COLO829 (cell line): Measurements from ENCODE around the gene IFI30.
A peak's percentile ranks its signal among the peaks of the same experiment; 100 is the strongest.
"Not testable (repeated sequence)": the region's sequence is repeated elsewhere in the genome, so short reads cannot be mapped to it uniquely, and the experiment has no call there.

ENCODE experiments used
- DNase-seq: peaks from one replicate; pipeline ENCODE4 v3.0.0; 2012; ENCODE audit warnings: low spot score

IFI30 gene

GRCh38 chr19:18203408-18203862, 29.8 kb downstream of the IFI30 start:
- DNase-seq: no peak

DNA sequence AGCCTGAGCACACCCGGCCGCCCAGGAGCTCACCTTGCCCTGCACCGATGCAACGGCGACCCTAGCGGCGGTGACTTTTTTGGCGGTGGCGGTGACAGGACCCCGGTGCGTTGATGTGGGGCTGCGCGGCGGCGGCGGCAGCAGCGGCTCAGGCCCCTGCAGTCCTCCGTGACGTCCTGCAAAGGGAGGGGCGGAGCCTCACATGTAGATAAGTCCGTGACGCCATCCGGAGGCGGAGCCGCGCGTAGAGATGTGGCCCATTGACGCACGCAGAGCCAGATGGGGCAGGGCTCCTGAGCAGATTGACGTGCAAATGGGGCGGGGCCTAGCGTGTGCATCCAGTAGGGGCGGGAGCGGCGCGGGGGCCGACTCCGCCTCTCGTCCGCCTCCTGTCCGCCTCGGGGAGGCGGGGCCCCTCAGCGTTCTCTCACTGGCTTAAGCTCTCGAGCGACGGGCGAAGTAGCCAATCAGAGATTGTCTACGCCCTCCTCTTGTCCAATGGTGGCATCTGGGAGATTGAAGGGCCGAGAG, 30.3 kb downstream of the IFI30 start, which contains the start of gene RAB3A:
Gene RAB3A (minus strand): TSS at position 180 of the 531 bp plus-strand sequence. CDS start 1,302 bp downstream, outside the sequence.
- peak; percentile 98 for DNase-seq

DNA sequence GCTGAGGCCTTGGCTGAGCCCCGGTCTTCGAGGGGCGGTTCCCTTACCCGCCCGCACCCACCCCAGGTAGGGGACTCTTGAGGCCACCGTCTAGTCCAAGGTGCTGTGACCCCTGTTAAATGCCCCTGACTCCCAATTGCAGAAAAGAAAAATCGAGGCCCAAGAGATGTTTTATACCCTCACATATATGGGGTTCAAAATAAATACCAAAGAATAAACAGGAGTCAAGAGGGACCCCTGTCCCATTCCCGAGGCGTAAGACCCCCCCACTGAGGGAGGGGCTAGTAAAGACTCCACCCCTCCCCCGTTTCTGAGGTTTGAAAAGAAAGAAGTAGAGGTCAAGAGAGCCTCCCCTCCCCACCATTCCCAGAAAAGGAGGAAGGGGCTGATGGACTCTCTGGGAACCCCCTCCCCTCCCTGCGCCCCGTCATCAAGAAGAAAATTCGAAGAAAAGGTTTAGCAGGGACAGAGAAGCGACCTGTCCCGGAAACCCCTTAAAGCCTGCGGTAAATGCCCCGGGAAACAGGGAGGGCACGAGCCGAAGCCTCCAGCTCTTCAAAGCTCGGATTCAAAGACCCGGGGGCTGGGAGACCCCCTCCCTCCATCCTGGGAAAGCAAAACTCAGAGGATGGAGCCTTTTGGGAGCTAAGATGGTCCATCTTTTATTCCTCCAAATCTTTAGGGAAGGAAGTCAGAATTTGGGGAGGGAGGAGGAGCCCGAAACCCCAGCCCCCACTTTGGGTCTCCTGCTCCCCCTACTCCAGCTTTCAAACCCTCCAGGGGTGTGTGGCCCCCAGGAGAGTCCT, 31.0 kb downstream of the IFI30 start:
- no peak for DNase-seq

DNA sequence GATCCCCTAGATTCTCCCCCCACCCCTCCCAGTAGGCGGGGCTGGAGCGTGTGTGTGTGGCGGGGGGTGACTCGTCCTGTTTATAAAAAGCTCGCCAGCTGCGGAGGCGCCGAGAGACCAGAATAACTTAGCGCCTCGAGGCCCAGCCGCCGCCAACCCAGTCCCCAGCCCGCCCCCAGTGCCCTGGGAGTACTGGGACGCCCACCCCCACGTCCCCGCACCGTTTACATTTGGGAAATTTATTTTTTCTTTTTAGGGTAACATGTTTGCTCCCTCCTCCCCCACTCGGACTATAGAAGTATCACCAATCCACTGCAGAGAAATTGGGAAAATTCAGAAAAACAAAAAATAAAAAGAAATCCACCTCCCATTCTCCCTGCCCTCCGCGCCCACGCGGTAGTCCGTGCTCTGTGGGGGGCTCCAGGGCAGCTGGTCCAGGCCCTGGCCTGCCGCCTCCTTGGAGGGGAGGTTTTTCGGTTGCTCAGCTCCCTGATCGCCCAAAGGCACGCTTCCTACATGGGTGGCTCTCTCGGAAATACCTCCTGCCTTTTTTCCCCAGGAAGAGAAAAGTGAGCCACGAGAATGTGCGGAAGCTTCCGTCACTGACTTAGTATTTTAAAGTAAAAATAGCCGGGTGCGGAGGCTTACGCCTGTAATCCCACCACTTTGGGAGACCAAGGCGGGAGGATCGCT, 31.7 kb downstream of the IFI30 start:
- DNase-seq: no peak

- no peak for DNase-seq
Measured at GRCh38 chr19:18206018-18206417, 32.4 kb downstream of the IFI30 start.

DNA sequence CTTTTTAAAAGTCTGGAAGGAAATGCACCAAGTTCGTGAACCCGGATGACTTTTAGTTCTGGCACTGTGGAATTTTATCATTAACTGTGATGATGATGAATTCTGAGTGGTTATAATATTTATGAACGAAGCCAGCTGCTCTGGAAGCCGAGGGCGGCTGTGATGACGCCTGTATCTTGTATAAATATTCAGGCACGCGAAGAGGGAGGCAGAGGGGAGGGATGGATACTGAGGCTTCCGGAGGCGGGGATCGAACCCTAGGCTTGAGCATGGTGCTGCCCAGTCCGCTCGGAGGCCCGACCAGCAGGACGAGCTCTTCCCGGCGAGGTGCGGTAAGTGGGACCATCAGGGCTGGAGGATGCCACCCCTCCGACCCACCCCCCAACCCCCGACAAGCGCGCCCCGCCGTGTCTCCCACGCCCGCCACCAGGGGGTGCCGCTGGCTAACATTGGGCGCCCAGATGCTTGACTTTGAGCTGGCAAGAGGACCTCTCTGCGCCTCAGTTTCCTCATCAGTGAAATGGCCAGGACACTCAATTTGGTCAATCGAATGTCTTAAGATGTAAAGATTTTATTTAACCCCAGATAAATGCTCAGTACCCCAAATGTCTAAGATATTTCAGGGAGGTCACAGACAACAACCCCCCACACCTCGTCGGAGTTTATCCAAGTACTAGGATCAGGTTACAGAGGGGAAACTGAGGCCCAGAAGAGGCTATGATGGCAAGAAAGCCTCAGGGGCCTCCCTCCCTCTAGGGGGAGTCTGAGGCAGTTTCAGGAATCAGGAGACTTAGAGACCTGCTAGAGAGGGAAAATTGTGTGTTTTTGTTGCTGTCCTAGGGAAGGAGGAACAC, 34.7 kb downstream of the IFI30 start:
- DNase-seq: no peak

- DNase-seq: not testable (repeated sequence)
Measured at GRCh38 chr19:18209912-18210311, 36.3 kb downstream of the IFI30 start.

DNA sequence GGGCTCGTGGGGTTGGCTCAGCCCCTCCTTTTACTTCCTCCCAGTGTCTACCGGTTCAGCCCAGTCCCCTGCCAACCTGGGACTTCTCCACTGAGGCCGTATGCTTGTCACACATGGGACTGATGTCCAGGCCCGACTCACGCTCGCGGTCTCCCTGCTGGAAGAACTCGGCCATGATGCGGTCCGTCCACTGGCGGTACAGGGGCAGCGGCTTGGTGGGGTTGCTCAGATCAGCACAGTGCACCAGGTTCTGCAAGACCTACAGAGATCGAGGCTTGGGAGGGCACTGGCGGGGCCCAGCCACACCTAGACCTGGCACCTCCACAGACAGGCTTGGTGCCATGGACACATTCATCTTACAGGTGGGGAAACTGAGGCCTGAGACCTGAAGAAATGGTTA, 38.1 kb downstream of the IFI30 start:
- DNase-seq: no peak

DNA sequence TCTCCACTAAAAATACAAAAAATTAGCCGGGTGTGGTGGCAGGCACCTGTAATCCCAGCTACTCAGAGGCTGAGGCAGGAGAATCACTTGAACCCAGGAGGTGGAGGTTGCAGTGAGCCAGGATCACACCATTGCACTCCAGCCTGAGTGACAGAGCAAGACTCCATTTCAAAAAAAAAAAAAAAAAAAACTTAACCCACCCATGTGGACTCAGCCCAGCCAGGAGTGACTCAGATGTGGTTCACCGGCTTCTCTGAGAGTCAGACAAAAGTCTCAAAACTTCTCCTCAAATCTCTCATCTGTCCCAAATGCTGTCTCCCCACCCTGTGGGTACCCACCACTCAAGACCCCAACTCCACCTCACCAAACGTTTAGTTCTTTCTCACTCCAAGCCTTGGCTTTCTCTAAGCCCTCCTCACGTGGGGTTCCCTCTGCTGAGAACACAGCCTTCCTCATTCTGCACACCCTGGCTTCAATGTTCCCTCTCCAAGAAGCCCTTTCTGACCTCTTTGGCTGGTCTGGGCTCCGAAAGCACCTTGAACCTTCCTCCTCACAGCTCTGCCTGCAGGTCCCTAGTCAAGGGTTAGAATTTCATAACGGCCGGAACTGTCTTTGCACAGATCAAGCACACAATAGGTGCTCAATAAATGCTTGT, 41.3 kb downstream of the IFI30 start:
- no peak for DNase-seq

- DNase-seq: no peak
Measured at GRCh38 chr19:18216789-18217188, 43.2 kb downstream of the IFI30 start.

GRCh38 chr19:18218159-18218558, 44.5 kb downstream of the IFI30 start:
- DNase-seq: no peak

GRCh38 chr19:18218600-18218999, 45.0 kb downstream of the IFI30 start:
- DNase-seq: no peak

- no peak for DNase-seq
Measured at GRCh38 chr19:18219911-18220631, 46.5 kb downstream of the IFI30 start.

DNA sequence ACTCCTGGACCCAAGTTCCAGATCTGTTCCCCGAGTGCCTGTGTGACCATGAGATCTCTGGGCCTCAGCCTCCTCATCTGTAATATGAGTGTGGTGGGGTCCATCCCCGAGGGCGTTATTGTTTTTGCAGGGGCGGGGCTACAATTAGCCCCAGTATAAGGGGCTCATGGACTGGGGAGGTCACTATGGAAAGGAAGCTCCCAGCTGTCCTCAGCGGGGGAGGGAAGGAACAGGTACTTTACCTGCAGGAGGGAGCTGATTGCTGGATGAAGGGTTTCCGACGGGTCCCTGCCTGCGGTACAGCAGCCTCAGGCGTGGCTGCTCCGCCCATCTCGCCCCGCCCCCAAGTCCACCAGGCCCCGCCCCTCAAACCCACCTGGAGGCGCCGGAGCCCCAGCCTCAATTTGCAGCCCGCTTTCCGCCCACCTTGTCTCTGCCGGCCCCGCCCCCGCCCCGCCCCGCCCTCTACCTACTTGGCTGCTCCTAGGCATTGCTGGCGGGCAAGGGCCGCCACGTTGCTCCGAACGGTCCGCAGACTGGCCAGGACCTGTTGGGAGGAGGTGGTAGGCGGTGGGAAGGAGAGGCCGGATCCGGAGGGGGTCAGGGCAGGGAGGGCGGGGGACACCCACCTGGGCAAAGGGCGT, 47.1 kb downstream of the IFI30 start:
- no peak for DNase-seq

DNA sequence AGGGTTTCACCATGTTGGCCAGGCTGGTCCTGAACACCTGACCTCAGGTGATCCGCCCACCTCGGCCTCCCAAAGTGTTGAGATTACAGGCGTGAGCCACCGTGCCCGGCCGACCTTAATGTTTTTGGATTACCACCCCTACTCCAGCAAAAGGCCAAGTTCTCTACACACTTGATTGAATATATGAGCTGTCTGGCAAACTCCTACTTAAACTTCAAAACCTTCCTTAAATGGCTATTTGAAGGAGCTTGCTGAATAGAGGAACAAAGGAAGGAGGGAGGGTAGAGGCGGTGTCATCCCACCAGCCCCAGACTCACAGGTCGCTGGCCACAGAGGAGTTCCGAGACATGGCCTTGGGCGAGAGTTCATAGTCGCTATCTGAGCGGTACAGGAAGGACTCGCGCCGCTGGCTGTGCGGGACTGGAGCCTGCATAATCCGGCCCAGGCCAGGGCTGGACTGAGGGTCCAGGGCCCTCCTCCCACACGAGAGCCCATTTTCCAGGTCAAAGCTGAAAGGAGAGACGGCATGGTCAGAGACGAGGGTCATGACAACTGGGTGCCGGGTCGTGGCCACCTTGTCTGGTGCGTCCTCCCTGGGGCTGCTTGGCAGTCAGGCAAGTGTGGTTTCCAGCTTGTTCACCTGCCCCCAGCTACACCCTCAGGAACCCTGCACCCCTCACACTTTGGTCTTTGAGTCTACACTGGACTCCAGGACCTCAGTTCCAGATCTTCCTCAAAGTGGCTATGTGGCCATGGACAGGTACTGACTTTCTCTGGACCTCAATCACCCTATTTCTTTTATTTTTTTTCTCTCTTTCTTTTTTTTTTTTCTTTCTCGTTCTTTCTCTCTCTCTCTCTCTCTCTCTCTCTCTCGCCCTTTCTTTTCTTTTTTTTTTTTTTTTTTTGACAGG, 48.5 kb downstream of the IFI30 start:
- DNase-seq: no peak

DNA sequence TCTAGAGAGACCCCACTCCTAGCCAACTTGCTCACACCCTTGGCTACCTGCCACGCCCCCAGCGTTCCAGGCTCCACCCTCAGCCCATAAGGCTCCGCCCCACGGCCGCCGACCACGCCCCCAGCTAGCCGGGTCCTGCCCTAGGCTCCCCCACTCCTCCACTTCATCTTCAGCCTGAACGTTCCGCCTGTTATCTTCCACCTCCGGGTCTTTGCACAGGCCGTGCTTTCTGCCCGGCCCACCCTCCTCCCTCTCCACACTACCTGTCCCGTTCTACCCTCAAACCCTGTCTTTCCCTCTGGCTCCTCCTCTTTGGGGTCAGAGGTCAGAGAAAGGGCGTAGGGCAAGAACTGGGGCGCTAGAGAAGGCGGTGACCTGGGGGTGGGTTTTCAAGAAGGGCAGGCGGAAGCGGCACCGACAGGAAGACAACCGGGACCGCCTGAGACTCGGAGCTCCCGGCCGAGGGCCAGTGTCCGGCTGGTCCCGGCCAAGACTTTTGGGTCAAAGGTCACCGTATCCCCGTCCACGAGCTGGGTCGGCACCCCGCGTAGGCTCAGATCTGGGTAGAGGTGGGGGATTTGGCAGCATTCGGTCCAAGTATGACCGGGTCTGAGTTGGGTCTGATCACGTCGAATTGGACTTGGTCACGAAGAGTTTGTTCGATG, 50.4 kb downstream of the IFI30 start:
- DNase-seq: no peak

DNA sequence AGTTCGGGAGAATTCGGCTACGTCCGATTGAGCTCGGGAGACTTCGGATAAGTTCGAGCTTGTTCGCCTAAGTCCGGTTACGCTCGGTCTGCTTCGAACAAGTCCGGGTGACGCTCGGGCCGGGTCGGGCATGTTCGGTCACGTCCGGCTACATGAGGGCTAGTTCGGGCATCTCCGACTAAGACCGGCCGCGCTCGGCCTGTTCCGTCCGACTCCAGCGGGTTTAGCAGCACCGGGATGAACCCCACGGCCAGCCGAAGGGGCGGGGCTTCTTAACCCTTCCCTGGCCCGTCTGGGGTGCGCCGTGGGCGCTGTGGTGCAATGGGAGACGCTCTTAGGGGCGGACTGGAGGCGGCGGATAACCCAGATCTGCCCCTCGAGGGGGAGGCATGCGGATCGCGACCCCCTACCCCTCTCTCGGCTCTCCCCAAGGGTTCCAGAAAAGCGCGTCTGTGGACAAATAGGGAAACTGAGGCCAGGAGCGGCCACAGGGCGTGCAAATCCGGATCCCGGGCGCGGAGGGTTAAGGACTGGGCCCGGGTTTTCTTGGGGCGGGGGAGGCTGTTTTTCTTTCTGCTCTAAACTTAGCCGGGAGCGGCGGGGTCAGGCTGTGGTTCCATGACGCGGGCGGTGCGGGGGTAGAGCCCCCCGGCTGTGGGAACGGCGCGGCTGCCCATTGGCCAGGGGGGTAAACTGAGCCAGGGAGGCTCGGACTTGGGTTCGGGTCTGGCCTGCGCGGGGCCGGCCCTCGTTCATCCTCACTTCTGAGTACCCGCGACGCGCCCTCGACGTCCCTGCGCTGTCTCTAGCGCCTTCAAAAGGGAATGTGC, 51.1 kb downstream of the IFI30 start:
- DNase-seq: peak; percentile 99

DNA sequence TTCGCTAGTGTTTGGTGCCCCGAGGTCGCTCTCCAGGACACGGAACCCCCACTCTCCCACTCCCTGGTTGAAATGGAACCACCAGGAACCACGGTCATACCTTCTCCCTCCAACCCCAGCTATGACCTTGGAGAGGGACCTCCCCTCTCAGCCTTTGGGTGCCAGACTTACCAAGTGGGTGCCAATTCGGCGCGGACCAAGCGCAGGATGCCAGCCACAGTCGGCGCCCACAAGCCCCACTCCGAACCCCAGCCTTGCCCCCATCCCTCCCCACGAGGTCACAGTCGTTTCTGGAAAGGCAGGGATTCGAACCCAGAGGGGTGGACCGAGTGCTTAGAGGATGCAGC, 51.7 kb downstream of the IFI30 start:
- no peak for DNase-seq
